Measurements from ENCODE around the gene KCTD6.

KCTD6 gene

GRCh38 chr3:58485801-58486435 lies 6.0 kb upstream of the KCTD6 start:
- DNase-seq (ENCODE audit: low read depth): no peak

- DNase-seq (ENCODE audit: low read depth): no peak
Measured at GRCh38 chr3:58487140-58487886, 4.6 kb upstream of the KCTD6 start.

- DNase-seq (ENCODE audit: low read depth): no peak
Measured at GRCh38 chr3:58488967-58489366, 2.9 kb upstream of the KCTD6 start.

GRCh38 chr3:58490860-58491501 lies 915 bp upstream of the KCTD6 start:
- DNase-seq (ENCODE audit: low read depth): no peak

GRCh38 chr3:58492494-58492905 lies 604 bp downstream of the KCTD6 start:
- no peak for DNase-seq (ENCODE audit: low read depth)

GRCh38 chr3:58494107-58494506 lies 2.2 kb downstream of the KCTD6 start:
- DNase-seq (ENCODE audit: low read depth): no peak

GRCh38 chr3:58495101-58495500 lies 3.2 kb downstream of the KCTD6 start:
- DNase-seq (ENCODE audit: low read depth): no peak

GRCh38 chr3:58496206-58496857 lies 4.4 kb downstream of the KCTD6 start:
- DNase-seq (ENCODE audit: low read depth): no peak

GRCh38 chr3:58497097-58497496 lies 5.2 kb downstream of the KCTD6 start:
- no peak for DNase-seq (ENCODE audit: low read depth)

- no peak for DNase-seq (ENCODE audit: low read depth)
Measured at GRCh38 chr3:58502872-58503271, 11.0 kb downstream of the KCTD6 start.

- DNase-seq (ENCODE audit: low read depth): no peak
Measured at GRCh38 chr3:58507356-58508078, 15.6 kb downstream of the KCTD6 start.

- no peak for DNase-seq (ENCODE audit: low read depth)
Measured at GRCh38 chr3:58508437-58508836, 16.5 kb downstream of the KCTD6 start.

- no peak for DNase-seq (ENCODE audit: low read depth)
Measured at GRCh38 chr3:58514405-58514804, 22.5 kb downstream of the KCTD6 start.

GRCh38 chr3:58518291-58518789 lies 26.4 kb downstream of the KCTD6 start:
- DNase-seq (ENCODE audit: low read depth): no peak

GRCh38 chr3:58519668-58520402 lies 27.9 kb downstream of the KCTD6 start:
- DNase-seq (ENCODE audit: low read depth): no peak

GRCh38 chr3:58520403-58521335 lies 28.8 kb downstream of the KCTD6 start:
- no peak for DNase-seq (ENCODE audit: low read depth)

- DNase-seq (ENCODE audit: low read depth): no peak
Measured at GRCh38 chr3:58521336-58521670, 29.4 kb downstream of the KCTD6 start.

- DNase-seq (ENCODE audit: low read depth): no peak
Measured at GRCh38 chr3:58521917-58522631, 30.2 kb downstream of the KCTD6 start.

- no peak for DNase-seq (ENCODE audit: low read depth)
Measured at GRCh38 chr3:58522759-58523425, 31.0 kb downstream of the KCTD6 start.

Measured in HS-5 (cell line).